GM12878 (cell line): ENCODE measurements around the gene PARP16. TPM values are rescaled to one million over a fixed set of nuclear protein-coding genes. Genes with fewer than 3 reads are reported as not detected.

ENCODE experiments used
- ATF7 ChIP-seq: fragments of 450-650 bp; IDR thresholded peaks from 2 replicates; pipeline ENCODE4 v1.6.1; 2016; ENCODE audit warnings: low read depth, mild to moderate bottlenecking
- BHLHE40 ChIP-seq, 2 experiments: fragments of 450-650 bp in 1 of 2; IDR thresholded peaks; 2 replicates each; pipeline ENCODE4 v1.6.1; 2011 to 2017; ENCODE audit warnings: low read depth in 2 of 2, borderline replicate concordance in 1 of 2, improper control_type of control experiment in 1 of 2, low read length in 1 of 2, mild to moderate bottlenecking in 1 of 2
- HDAC2 ChIP-seq: fragments of 200-600 bp; sonication (generic); IDR thresholded peaks from 2 replicates; pipeline ENCODE4 v1.6.1; 2017
- KAT2A ChIP-seq: conservative IDR thresholded peaks from 2 replicates; pipeline ENCODE4 v1.6.1; 2011; ENCODE audit warnings: low read depth, low read length; ENCODE audit not compliant: control insufficient read depth
- MTA2 ChIP-seq: fragments of 450-650 bp; IDR thresholded peaks from 2 replicates; pipeline ENCODE4 v1.6.1; 2016; ENCODE audit warnings: low read depth, mild to moderate bottlenecking, moderate library complexity
- NBN ChIP-seq: fragments of 450-650 bp; IDR thresholded peaks from 2 replicates; pipeline ENCODE4 v1.6.1; 2016
- NR2C1 ChIP-seq: fragments of 450-650 bp; IDR thresholded peaks from 2 replicates; pipeline ENCODE4 v1.6.1; 2017; ENCODE audit warnings: antibody characterized with exemption, mild to moderate bottlenecking, moderate library complexity
- NR2F1 ChIP-seq: fragments of 450-650 bp; conservative IDR thresholded peaks from 2 replicates; pipeline ENCODE4 v1.6.1; 2017; ENCODE audit warnings: mild to moderate bottlenecking
- PAX8 ChIP-seq: fragments of 450-650 bp; IDR thresholded peaks from 2 replicates; pipeline ENCODE4 v1.6.1; 2017; ENCODE audit warnings: mild to moderate bottlenecking, moderate library complexity
- POLR2AphosphoS5 ChIP-seq: IDR thresholded peaks from 2 replicates; pipeline ENCODE4 v1.6.1; 2011; ENCODE audit warnings: mild to moderate bottlenecking, low read length, inconsistent platforms
- RAD21 ChIP-seq: IDR thresholded peaks from 2 replicates; pipeline ENCODE4 v1.6.1; 2011; ENCODE audit warnings: mild to moderate bottlenecking, low read depth, low read length, moderate library complexity; ENCODE audit not compliant: insufficient read depth
- RCOR1 ChIP-seq: conservative IDR thresholded peaks from 2 replicates; pipeline ENCODE4 v1.6.1; 2012; ENCODE audit warnings: low read depth, low read length, improper control_type of control experiment
- SPI1 ChIP-seq: IDR thresholded peaks from 2 replicates; pipeline ENCODE4 v1.6.1; 2011; ENCODE audit warnings: low read depth, mild to moderate bottlenecking, low read length, moderate library complexity, borderline replicate concordance; ENCODE audit not compliant: insufficient read depth
- STAT1 ChIP-seq: fragments of 450-650 bp; conservative IDR thresholded peaks from 2 replicates; pipeline ENCODE4 v1.6.1; 2014; ENCODE audit warnings: antibody characterized with exemption, mild to moderate bottlenecking
- TAF1 ChIP-seq: IDR thresholded peaks from 2 replicates; pipeline ENCODE4 v1.6.1; 2011; ENCODE audit warnings: mild to moderate bottlenecking, low read depth, low read length, borderline replicate concordance
- TCF12 ChIP-seq: IDR thresholded peaks from 2 replicates; pipeline ENCODE4 v1.6.1; 2011; ENCODE audit warnings: low read depth, mild to moderate bottlenecking, low read length
- TCF7 ChIP-seq: IDR thresholded peaks from 2 replicates; pipeline ENCODE4 v1.6.1; 2014; ENCODE audit warnings: antibody characterized with exemption, borderline replicate concordance
- ZNF24 ChIP-seq: fragments of 450-650 bp; IDR thresholded peaks from 2 replicates; pipeline ENCODE4 v1.6.1; 2017; ENCODE audit warnings: antibody characterized with exemption, mild to moderate bottlenecking
- polyA plus RNA-seq, 11 experiments: library from polyadenylated mRNA; depleted of rRNA in 4 of 11; unstranded in 6 of 11; stranded (reverse) in 5 of 11; fragments of >200 nt; fragmentation: Nextera tagmentation in 4 of 11; fragmentation: Illumina TruSeq in 1 of 11; extraction: Ambion mirVana in 4 of 11; extraction: Trizol in 1 of 11; gene quantifications; 1 replicate in 1 of 11; 2 replicates in 10 of 11; pipeline versions ENCODE4 v1.2.1 to v1.2.3, GENCODE V29; 2011 to 2016; ENCODE audit warnings: inconsistent platforms in 2 of 11, missing spikeins in 2 of 11, low read depth in 1 of 11
- total RNA-seq, 4 experiments: library from RNA; depleted of rRNA in 3 of 4; stranded (reverse); fragments of >200 nt in 3 of 4; fragmentation: Illumina TruSeq in 1 of 4; extraction: Trizol in 1 of 4; gene quantifications; 2 replicates each; pipeline versions ENCODE4 v1.2.1 to v1.2.3, GENCODE V29; 2013 to 2021
- TF ChIP-seq, protein P1 (sequence below): fragments of 450-650 bp; formaldehyde crosslinking; IDR thresholded peaks from 2 replicates; pipeline ENCODE4 v1.4.0; 2020; ENCODE audit warnings: mild to moderate bottlenecking, moderate library complexity
- TF ChIP-seq, protein P2 (sequence below): IDR thresholded peaks from 2 replicates; pipeline ENCODE4 v1.6.1; 2012; ENCODE audit warnings: low read depth, low read length, improper control_type of control experiment
- TF ChIP-seq, protein P3 (sequence below): fragments of 450-650 bp; IDR thresholded peaks from 2 replicates; pipeline ENCODE4 v1.6.1; 2016; ENCODE audit warnings: mild to moderate bottlenecking, moderate library complexity, borderline replicate concordance
- TF ChIP-seq, protein P4 (sequence below): IDR thresholded peaks from 2 replicates; pipeline ENCODE4 v1.6.1; 2012; ENCODE audit warnings: low read length, inconsistent platforms

PARP16 gene
- total and polyA plus RNA-seq, 10 of the 15 experiments (the other 5 are each of a cell fraction or from before 2014, with no cell fraction given) = 4.9 to 15.7 (median 9.9) TPM

DNA sequence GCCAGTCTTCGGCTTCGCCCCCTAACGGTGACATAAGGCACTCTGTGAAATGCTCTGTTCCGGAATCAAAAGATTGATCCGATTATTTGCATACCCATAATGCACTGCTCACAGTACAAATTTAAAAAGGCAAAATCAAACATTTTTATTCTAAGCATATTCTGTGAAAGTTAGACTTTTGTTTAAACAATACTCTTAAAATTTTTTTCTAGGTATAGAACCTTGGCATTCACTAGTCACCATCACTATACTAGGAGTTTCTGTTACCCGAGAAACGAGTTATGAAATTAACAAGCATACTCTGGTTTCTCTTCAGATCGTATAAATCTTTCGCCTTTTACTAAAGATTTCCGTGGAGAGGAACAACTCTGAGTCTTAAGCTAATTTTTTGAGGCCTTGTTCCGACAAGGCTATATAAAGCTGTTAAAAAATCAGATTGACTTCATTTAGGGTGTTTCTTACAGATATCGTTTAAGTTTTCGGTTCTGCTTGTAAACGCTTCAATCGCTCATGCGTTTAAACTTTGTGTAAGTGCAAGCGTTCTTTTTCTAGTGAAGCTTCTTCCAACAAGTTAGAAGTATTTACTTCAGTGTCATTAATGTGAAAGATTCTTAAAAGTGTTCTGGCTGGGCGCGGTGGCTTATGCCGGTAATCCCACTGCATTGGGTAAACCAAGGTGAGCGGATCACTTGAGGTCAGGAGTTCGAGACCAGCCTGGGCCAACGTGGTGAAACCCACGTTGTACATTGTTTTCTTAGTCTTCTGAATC lies 17.9 kb upstream of the PARP16 start, which contains the start of gene RNU5B-1 (continued):
- peak; percentile 81 for TF ChIP-seq ZNF24
- TF ChIP-seq TCF12 = peak; percentile 89
- TF ChIP-seq NR2F1 = peak; percentile 90
- peak; percentile 54; the same call in 1 of the 2 replicates for TF ChIP-seq MTA2
- TF ChIP-seq NBN = peak; percentile 99
- TF ChIP-seq TAF1 = peak; percentile 33; the same call in 1 of the 2 replicates
- peak; percentile 38 to 76; a peak in 3 of 4 replicates for TF ChIP-seq BHLHE40 (IDR thresholded peaks at IDR 0.05; ENCODE audit: borderline replicate concordance in 1 of 2, low read depth in 2 of 2, low read length in 1 of 2)
- TF ChIP-seq, protein P1, sequence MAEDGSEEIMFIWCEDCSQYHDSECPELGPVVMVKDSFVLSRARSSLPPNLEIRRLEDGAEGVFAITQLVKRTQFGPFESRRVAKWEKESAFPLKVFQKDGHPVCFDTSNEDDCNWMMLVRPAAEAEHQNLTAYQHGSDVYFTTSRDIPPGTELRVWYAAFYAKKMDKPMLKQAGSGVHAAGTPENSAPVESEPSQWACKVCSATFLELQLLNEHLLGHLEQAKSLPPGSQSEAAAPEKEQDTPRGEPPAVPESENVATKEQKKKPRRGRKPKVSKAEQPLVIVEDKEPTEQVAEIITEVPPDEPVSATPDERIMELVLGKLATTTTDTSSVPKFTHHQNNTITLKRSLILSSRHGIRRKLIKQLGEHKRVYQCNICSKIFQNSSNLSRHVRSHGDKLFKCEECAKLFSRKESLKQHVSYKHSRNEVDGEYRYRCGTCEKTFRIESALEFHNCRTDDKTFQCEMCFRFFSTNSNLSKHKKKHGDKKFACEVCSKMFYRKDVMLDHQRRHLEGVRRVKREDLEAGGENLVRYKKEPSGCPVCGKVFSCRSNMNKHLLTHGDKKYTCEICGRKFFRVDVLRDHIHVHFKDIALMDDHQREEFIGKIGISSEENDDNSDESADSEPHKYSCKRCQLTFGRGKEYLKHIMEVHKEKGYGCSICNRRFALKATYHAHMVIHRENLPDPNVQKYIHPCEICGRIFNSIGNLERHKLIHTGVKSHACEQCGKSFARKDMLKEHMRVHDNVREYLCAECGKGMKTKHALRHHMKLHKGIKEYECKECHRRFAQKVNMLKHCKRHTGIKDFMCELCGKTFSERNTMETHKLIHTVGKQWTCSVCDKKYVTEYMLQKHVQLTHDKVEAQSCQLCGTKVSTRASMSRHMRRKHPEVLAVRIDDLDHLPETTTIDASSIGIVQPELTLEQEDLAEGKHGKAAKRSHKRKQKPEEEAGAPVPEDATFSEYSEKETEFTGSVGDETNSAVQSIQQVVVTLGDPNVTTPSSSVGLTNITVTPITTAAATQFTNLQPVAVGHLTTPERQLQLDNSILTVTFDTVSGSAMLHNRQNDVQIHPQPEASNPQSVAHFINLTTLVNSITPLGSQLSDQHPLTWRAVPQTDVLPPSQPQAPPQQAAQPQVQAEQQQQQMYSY (CRISPR knock-in tag) = peak; percentile 97
- peak; percentile 65; the same call in 1 of the 2 replicates for TF ChIP-seq KAT2A
- peak; percentile 34; the same call in 1 of the 2 replicates for TF ChIP-seq RAD21
- peak; percentile 70 for TF ChIP-seq NR2C1
- TF ChIP-seq PAX8 = peak; percentile 87
- peak; percentile 93 for TF ChIP-seq TCF7
- peak; percentile 24; the same call in 1 of the 2 replicates for TF ChIP-seq SPI1
- TF ChIP-seq, protein P2, sequence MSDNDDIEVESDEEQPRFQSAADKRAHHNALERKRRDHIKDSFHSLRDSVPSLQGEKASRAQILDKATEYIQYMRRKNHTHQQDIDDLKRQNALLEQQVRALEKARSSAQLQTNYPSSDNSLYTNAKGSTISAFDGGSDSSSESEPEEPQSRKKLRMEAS = no peak
- TF ChIP-seq, protein P3, sequence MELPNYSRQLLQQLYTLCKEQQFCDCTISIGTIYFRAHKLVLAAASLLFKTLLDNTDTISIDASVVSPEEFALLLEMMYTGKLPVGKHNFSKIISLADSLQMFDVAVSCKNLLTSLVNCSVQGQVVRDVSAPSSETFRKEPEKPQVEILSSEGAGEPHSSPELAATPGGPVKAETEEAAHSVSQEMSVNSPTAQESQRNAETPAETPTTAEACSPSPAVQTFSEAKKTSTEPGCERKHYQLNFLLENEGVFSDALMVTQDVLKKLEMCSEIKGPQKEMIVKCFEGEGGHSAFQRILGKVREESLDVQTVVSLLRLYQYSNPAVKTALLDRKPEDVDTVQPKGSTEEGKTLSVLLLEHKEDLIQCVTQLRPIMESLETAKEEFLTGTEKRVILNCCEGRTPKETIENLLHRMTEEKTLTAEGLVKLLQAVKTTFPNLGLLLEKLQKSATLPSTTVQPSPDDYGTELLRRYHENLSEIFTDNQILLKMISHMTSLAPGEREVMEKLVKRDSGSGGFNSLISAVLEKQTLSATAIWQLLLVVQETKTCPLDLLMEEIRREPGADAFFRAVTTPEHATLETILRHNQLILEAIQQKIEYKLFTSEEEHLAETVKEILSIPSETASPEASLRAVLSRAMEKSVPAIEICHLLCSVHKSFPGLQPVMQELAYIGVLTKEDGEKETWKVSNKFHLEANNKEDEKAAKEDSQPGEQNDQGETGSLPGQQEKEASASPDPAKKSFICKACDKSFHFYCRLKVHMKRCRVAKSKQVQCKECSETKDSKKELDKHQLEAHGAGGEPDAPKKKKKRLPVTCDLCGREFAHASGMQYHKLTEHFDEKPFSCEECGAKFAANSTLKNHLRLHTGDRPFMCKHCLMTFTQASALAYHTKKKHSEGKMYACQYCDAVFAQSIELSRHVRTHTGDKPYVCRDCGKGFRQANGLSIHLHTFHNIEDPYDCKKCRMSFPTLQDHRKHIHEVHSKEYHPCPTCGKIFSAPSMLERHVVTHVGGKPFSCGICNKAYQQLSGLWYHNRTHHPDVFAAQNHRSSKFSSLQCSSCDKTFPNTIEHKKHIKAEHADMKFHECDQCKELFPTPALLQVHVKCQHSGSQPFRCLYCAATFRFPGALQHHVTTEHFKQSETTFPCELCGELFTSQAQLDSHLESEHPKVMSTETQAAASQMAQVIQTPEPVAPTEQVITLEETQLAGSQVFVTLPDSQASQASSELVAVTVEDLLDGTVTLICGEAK = peak; percentile 30; the same call in 1 of the 2 replicates
- TF ChIP-seq, protein P4, sequence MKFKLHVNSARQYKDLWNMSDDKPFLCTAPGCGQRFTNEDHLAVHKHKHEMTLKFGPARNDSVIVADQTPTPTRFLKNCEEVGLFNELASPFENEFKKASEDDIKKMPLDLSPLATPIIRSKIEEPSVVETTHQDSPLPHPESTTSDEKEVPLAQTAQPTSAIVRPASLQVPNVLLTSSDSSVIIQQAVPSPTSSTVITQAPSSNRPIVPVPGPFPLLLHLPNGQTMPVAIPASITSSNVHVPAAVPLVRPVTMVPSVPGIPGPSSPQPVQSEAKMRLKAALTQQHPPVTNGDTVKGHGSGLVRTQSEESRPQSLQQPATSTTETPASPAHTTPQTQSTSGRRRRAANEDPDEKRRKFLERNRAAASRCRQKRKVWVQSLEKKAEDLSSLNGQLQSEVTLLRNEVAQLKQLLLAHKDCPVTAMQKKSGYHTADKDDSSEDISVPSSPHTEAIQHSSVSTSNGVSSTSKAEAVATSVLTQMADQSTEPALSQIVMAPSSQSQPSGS = peak; percentile 100
- TF ChIP-seq ATF7 = peak; percentile 85
- peak; percentile 94 for TF ChIP-seq STAT1
- no peak for TF ChIP-seq HDAC2
- peak; percentile 100 for TF ChIP-seq POLR2AphosphoS5
- peak; percentile 87; the same call in 1 of the 2 replicates for TF ChIP-seq RCOR1
